ENCODE results near the gene SLC1A4. TPM values are rescaled to one million over a fixed set of nuclear protein-coding genes. Genes with fewer than 3 reads are reported as not detected.

Gene SLC1A4
- total RNA-seq, 1 donor = 24.1 TPM

- DNase-seq (ENCODE audit: low read depth) = no peak
- TF ChIP-seq, protein P1, sequence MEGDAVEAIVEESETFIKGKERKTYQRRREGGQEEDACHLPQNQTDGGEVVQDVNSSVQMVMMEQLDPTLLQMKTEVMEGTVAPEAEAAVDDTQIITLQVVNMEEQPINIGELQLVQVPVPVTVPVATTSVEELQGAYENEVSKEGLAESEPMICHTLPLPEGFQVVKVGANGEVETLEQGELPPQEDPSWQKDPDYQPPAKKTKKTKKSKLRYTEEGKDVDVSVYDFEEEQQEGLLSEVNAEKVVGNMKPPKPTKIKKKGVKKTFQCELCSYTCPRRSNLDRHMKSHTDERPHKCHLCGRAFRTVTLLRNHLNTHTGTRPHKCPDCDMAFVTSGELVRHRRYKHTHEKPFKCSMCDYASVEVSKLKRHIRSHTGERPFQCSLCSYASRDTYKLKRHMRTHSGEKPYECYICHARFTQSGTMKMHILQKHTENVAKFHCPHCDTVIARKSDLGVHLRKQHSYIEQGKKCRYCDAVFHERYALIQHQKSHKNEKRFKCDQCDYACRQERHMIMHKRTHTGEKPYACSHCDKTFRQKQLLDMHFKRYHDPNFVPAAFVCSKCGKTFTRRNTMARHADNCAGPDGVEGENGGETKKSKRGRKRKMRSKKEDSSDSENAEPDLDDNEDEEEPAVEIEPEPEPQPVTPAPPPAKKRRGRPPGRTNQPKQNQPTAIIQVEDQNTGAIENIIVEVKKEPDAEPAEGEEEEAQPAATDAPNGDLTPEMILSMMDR (IDR thresholded peaks at IDR 0.05; ENCODE audit: insufficient read depth, low read length) = no peak
Measured at GRCh38 chr2:64990876-64991275, 1.7 kb downstream of the SLC1A4 start.

DNA sequence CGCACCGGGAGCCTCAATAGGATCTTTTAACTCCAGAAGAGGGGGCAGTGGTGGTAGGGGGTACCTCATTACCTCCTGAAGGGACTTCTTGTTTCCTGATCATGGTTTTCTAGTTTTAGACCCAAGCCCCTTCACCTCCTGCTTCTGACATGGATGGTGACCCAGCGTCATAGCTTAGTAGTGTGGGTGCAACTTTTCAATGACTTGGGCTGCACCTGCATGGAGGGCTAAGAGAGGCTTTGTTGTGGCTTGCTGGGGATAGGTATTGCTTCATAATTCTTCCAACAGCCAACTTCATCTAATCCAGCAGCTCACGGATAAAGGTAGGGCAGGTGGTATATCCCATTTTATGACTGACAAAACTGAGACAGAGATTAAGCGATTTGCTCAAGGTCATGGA lies 3.0 kb downstream of the SLC1A4 start:
- TF ChIP-seq, protein P1 (IDR thresholded peaks at IDR 0.05; ENCODE audit: insufficient read depth, low read length) = no peak
- no peak overlapping the region for H3K4me3 ChIP-seq (ENCODE audit: low read depth, low read length)
- no peak for DNase-seq (ENCODE audit: low read depth)

More at GRCh38 chr2:64990876-64991275, 1.7 kb downstream of the SLC1A4 start:
- H3K4me3 ChIP-seq (ENCODE audit: low read depth, low read length) = peak overlapping the region; percentile 87

GRCh38 chr2:64992990-64993389 lies 3.8 kb downstream of the SLC1A4 start:
- DNase-seq (ENCODE audit: low read depth) = no peak
- TF ChIP-seq, protein P1 (IDR thresholded peaks at IDR 0.05; ENCODE audit: insufficient read depth, low read length) = no peak
- H3K4me3 ChIP-seq (ENCODE audit: low read depth, low read length) = no peak overlapping the region

DNA sequence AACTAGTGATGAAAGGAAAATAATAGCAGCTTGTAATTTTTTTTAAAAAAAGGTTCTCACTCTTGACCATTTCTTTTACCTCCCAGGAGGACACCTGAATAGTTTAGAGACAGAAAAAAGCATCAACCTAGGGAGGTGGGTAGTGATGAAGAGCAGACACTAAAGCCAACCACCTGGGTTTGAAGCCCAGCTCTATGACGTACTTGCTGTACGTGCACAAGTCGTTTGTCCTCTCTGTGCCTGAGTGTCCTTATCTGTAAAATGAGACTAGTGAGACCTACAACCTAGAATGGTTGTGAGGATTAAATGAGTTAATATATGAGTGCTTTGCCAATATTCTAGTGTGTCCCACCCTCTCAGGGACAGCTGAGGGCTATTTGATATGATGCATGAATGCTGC lies 5.8 kb downstream of the SLC1A4 start:
- no peak for DNase-seq (ENCODE audit: low read depth)

DNA sequence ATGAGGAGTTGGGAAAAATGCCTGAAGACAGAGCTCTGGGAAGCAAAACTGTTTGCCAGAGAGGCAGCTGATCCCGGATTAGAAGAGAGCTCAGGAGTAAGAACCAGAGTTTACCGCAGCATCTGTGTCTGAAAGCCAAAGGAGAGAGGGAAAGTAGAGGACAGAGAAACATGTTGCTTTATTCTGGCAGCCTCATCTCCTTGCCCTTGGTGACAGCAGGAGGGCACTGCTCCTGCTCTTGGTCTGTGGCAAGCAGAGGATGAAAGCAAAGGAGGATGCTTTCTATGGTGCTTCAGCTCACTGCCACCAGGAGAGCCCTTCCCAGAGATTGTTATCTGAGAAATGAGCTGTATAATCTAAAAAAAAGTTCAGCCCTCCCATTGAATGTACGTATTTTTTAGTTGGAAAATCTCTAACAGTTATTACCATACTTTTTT lies 7.7 kb downstream of the SLC1A4 start:
- no peak for DNase-seq (ENCODE audit: low read depth)
- no peak overlapping the region for H3K4me3 ChIP-seq (ENCODE audit: low read depth, low read length)
- TF ChIP-seq, protein P1 (IDR thresholded peaks at IDR 0.05; ENCODE audit: insufficient read depth, low read length) = no peak

More for the DNA sequence above, 5.8 kb downstream of the SLC1A4 start:
- TF ChIP-seq, protein P1 (IDR thresholded peaks at IDR 0.05; ENCODE audit: insufficient read depth, low read length) = no peak
- no peak overlapping the region for H3K4me3 ChIP-seq (ENCODE audit: low read depth, low read length)

DNA sequence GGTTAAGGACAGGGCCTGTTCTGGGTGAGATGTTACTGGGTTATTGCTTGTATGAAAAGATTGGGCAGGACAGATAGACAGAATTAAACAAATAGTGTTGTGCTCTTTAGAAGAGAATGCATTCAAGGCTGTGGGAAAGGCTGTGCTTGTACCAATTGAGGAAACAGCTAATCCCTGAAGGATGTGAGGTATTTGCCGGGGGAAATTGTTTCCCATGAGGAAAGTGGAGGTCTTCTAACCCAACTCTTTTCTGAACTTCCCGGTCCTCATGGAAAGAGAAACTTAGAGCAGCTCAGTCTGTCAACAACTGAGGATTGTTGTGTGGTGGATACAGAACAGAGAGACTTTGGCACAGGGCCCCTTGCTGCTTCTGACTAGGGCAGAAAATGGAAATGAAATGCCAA lies 9.5 kb downstream of the SLC1A4 start:
- H3K4me3 ChIP-seq (ENCODE audit: low read depth, low read length) = no peak overlapping the region
- peak; percentile 40 for DNase-seq (ENCODE audit: low read depth)

More for the DNA sequence above, 9.5 kb downstream of the SLC1A4 start:
- TF ChIP-seq, protein P1 (IDR thresholded peaks at IDR 0.05; ENCODE audit: insufficient read depth, low read length) = no peak

All from fibroblast of the aortic adventitia (primary cell).